Fibroblast of mammary gland (primary cell): ENCODE measurements around the gene GRK3.

Experiments used
- DNase-seq: peaks from one replicate; pipeline ENCODE4 v3.0.0-alpha.2; 2010; ENCODE audit warnings: low read depth
- H3K4me3 ChIP-seq: 2 replicates; pipeline ENCODE4 v1.5.1; 2011; ENCODE audit warnings: low read depth, mild to moderate bottlenecking, low read length, moderate library complexity; ENCODE audit not compliant: control insufficient read depth
- CTCF ChIP-seq: conservative IDR thresholded peaks from 2 replicates; pipeline ENCODE4 v1.5.1; 2011; ENCODE audit warnings: low read depth, low read length, inconsistent platforms; ENCODE audit not compliant: control insufficient read depth, insufficient read depth

Gene GRK3

GRCh38 chr22:25694196-25694907 is 129.9 kb downstream of the GRK3 start:
- no peak overlapping the region for H3K4me3 ChIP-seq
- no peak for DNase-seq
- TF ChIP-seq CTCF, result no peak

- TF ChIP-seq CTCF, result no peak
- no peak overlapping the region for H3K4me3 ChIP-seq
- DNase-seq, result no peak
Measured at GRCh38 chr22:25695146-25695545, 130.7 kb downstream of the GRK3 start.

GRCh38 chr22:25696763-25697162 is 132.3 kb downstream of the GRK3 start:
- no peak for DNase-seq
- no peak for TF ChIP-seq CTCF
- no peak overlapping the region for H3K4me3 ChIP-seq

GRCh38 chr22:25697181-25697664 is 132.7 kb downstream of the GRK3 start:
- TF ChIP-seq CTCF, result no peak
- no peak overlapping the region for H3K4me3 ChIP-seq

GRCh38 chr22:25697978-25698377 is 133.5 kb downstream of the GRK3 start:
- DNase-seq, result no peak
- H3K4me3 ChIP-seq, result no peak overlapping the region
- no peak for TF ChIP-seq CTCF

More at GRCh38 chr22:25697181-25697664, 132.7 kb downstream of the GRK3 start:
- peak; percentile 3 for DNase-seq

GRCh38 chr22:25698461-25698860 is 134.0 kb downstream of the GRK3 start:
- no peak overlapping the region for H3K4me3 ChIP-seq
- no peak for DNase-seq
- no peak for TF ChIP-seq CTCF

- no peak for TF ChIP-seq CTCF
- no peak overlapping the region for H3K4me3 ChIP-seq
- DNase-seq, result no peak
Measured at GRCh38 chr22:25698978-25699377, 134.5 kb downstream of the GRK3 start.
